GM21367 (cell line): ENCODE measurements around the gene CT45A6.
"Not testable (repeated sequence)": the region's sequence is repeated elsewhere in the genome, so short reads cannot be mapped to it uniquely, and the experiment has no call there.

Source experiments
- ATAC-seq: cut with Tn5 transposase; IDR thresholded peaks from one replicate; pipeline ENCODE4 v1.9.1; 2021; ENCODE audit not compliant: unreplicated experiment

The CT45A6 gene, protein sequence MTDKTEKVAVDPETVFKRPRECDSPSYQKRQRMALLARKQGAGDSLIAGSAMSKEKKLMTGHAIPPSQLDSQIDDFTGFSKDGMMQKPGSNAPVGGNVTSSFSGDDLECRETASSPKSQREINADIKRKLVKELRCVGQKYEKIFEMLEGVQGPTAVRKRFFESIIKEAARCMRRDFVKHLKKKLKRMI

DNA sequence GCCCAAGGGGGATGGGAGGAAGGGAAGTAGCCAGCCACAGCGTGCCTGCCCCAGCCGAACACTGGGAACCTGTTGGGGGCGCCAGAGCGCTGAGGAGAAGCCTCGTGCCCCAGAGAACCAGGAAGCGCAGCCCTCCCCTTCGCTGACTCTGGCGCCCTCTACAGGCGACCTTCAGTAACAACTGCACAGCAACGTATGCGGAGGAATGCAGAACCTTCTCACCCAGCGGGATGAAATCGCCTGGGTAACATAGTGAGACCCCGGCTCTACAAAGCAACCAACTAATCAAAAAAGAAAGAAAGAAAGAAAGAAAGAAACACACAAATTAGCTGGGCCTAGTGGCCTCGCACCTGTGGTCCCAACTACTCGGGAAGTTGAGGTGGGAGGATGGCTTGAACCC lies at the start of gene CT45A6:
Gene CT45A6, minus strand, starts transcription at position 101 of the 400 bp plus-strand sequence. CDS start 3,794 bp downstream, outside the sequence.
- not testable (repeated sequence) for ATAC-seq

- ATAC-seq: not testable (repeated sequence)
Measured at GRCh38 chrX:135837180-135837579, 34.6 kb upstream of the CT45A6 start, which contains the start of gene CT45A7. Gene CT45A7, minus strand, starts transcription at chrX:135837280. Its CDS starts 3,747 bp downstream, at chrX:135833533.

GRCh38 chrX:135819912-135820311 lies 17.3 kb upstream of the CT45A6 start, which contains the start of gene CT45A2:
Gene CT45A2, minus strand, starts transcription at chrX:135820012. Its CDS starts 3,747 bp downstream, at chrX:135816265.
- not testable (repeated sequence) for ATAC-seq

- not testable (repeated sequence) for ATAC-seq
Measured at GRCh38 chrX:135785403-135785802, 17.2 kb downstream of the CT45A6 start, which contains the start of gene CT45A5. Gene CT45A5, minus strand, starts transcription at chrX:135785503. Its CDS starts 3,774 bp downstream, at chrX:135781729.

DNA sequence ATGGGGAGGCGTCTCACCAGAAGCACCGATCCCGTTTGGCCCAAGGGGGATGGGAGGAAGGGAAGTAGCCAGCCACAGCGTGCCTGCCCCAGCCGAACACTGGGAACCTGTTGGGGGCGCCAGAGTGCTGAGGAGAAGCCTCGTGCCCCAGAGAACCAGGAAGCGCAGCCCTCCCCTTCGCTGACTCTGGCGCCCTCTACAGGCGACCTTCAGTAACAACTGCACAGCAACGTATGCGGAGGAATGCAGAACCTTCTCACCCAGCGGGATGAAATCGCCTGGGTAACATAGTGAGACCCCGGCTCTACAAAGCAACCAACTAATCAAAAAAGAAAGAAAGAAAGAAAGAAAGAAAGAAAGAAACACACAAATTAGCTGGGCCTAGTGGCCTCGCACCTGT lies 34.5 kb downstream of the CT45A6 start, which contains the start of gene CT45A3:
Gene CT45A3, minus strand, starts transcription at position 101 of the 400 bp plus-strand sequence. CDS start 3,747 bp downstream, outside the sequence.
- not testable (repeated sequence) for ATAC-seq

DNA sequence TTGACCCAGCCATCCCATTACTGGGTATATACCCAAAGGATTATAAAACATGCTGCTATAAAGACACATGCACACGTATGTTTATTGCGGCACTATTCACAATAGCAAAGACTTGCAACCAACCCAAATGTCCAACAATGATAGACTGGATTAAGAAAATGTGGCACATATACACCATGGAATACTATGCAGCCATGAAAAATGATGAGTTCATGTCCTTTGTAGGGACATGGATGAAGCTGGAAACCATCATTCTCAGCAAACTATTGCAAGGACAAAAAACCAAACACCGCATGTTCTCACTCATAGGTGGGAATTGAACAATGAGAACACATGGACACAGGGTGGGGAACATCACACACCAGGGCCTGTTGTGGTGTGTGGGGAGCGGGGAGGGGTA lies 57.8 kb downstream of the CT45A6 start:
- not testable (repeated sequence) for ATAC-seq
